Ishikawa (cell line): ENCODE data around the gene RNASE7.

Experiments used
- CEBPB ChIP-seq: IDR thresholded peaks from 2 replicates; pipeline ENCODE4 v1.6.1; 2012
- TAF1 ChIP-seq: IDR thresholded peaks from 2 replicates; pipeline ENCODE4 v1.6.1; 2012; ENCODE audit warnings: low read depth, mild to moderate bottlenecking

DNA sequence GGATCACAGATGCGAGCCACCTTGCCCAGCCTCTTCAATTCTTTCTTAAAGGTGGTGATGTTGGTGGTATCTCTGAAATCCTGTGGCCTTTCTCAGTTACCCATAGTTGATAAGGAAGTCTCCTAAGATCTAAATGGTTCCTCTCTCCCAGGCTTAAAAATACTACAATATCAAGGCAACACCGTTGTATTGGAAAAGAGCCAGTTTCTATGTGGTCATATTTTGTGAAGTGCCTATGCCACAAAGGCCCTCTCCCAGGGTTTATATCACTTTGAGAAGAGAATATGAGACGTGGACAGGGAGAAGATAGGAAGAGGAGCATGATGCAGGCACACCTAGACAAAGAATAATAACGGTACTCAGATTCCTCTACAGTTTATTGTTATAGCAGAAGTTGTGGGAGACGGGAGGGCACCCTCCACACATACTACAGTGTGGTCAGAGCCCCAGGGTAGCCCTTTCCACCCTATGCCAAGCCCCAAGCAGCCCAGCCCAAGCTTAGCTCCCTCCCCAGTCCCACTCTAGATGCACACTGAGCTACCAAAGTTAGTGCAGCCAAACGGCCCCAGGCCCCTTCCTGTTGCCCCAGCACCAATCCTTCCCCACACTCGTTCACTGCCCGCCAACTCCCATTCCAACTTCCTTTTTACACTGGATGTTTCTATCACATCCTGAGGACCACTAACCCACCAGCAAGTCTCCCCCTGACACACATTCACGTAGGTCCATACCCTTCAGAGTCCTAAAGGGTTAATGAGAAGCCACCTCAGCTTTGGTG lies 25.6 kb upstream of the RNASE7 start:
- TF ChIP-seq CEBPB (no peak), TAF1 (no peak)
